GM10248 (cell line): ENCODE data around the gene SCARF1.
A peak's percentile ranks its signal among the peaks of the same experiment; 100 is the strongest.

ENCODE experiments used
- CTCF ChIA-PET: fragments of 300-600 bp; sonication (Branson Sonifier 250); formaldehyde crosslinking; extraction: SDS; loops from one replicate; lab custom pipeline; 2021; ENCODE audit warnings: antibody characterized with exemption; lab: Yijun Ruan, JAX
- POLR2A ChIA-PET: fragments of 350-650 bp; sonication (Branson Sonifier 250); formaldehyde crosslinking; extraction: SDS; loops from one replicate; lab custom pipeline; 2020; ENCODE audit warnings: antibody characterized with exemption; lab: Yijun Ruan, JAX
- DNase-seq: peaks from one replicate; pipeline ENCODE4 v3.0.0; 2012; ENCODE audit errors: extremely low spot score
- CTCF ChIP-seq: IDR thresholded peaks from 2 replicates; pipeline ENCODE4 v1.5.1; 2012; ENCODE audit warnings: mild to moderate bottlenecking, low read depth; ENCODE audit errors: extremely low read depth, missing control alignments, control extremely low read depth

Gene SCARF1

GRCh38 chr17:1648963-1649843, 3.7 kb upstream of the SCARF1 start:
- TF ChIP-seq CTCF: peak; percentile 100
- ChIA-PET CTCF (interaction anchor here (0.6 to 7.5 kb wide), 36 partner anchors 10 to 733 kb away, joined by 3 to 59 read pairs (median 4); partner anchors contain the start of genes INPP5K and PRPF8), POLR2A (interaction anchor here (0.5 to 1.7 kb wide), 7 partner anchors 10 to 257 kb away, joined by 3 to 9 read pairs (median 4); no protein-coding TSS in a partner anchor)
- DNase-seq: peak; percentile 98

GRCh38 chr17:1648173-1648962, 2.8 kb upstream of the SCARF1 start:
- POLR2A ChIA-PET: interaction anchor here (0.5 to 1.7 kb wide), 5 partner anchors 11 to 74 kb away, joined by 3 to 9 read pairs (median 3); no protein-coding TSS in a partner anchor

GRCh38 chr17:1647802-1648171, 2.3 kb upstream of the SCARF1 start:
- TF ChIP-seq CTCF: no peak
- POLR2A ChIA-PET: interaction anchor here (0.5 kb wide), 1 partner anchor 20 kb away, joined by 3 read pairs; no protein-coding TSS in a partner anchor

More at GRCh38 chr17:1648173-1648962, 2.8 kb upstream of the SCARF1 start:
- TF ChIP-seq CTCF: no peak
- CTCF ChIA-PET: interaction anchor here (0.6 to 7.5 kb wide), 30 partner anchors 9 to 734 kb away, joined by 3 to 59 read pairs (median 4); partner anchors contain the start of genes INPP5K and PRPF8
- no peak for DNase-seq

GRCh38 chr17:1646199-1646875, 805 bp upstream of the SCARF1 start:
- CTCF ChIA-PET: interaction anchor here (0.7 to 7.5 kb wide), 7 partner anchors 15 to 138 kb away, joined by 4 to 59 read pairs (median 7); no protein-coding TSS in a partner anchor
- no peak for TF ChIP-seq CTCF
- POLR2A ChIA-PET: no interaction called here
- DNase-seq: no peak

More at GRCh38 chr17:1647802-1648171, 2.3 kb upstream of the SCARF1 start:
- DNase-seq: no peak
- CTCF ChIA-PET: interaction anchor here (1.1 to 7.5 kb wide), 12 partner anchors 8 to 132 kb away, joined by 3 to 59 read pairs (median 14); partner anchors contain the start of genes INPP5K and PRPF8

- DNase-seq: peak; percentile 75
- TF ChIP-seq CTCF: no peak
- CTCF ChIA-PET: interaction anchor here (1.1 to 7.5 kb wide), 7 partner anchors 13 to 386 kb away, joined by 3 to 59 read pairs (median 4); partner anchors contain the start of gene DPH1
- POLR2A ChIA-PET: interaction anchor here (1.0 kb wide), 1 partner anchor 131 kb away, joined by 3 read pairs; no protein-coding TSS in a partner anchor
Observed at GRCh38 chr17:1644493-1645206, 882 bp downstream of the SCARF1 start.
